Posterior vena cava (tissue), 2 donors: ENCODE measurements around the gene SLC35G3. TPM values are rescaled to one million over a fixed set of nuclear protein-coding genes. Genes with fewer than 3 reads are reported as not detected.

ENCODE experiments used
- DNase-seq: peaks from one replicate; pipeline ENCODE4 v3.0.0-alpha.2; 2020; ENCODE audit warnings: low spot score
- intact Hi-C, 2 donors: fragments of 100-400 bp; cut with DNase I; formaldehyde crosslinking; loops; one replicate each; pipeline versions ENCODE4 v1.14.1 to v1.14.2; 2022 to 2023
- total RNA-seq, 2 donors: library from RNA; stranded (reverse); fragmentation: NEBNext Ultra II Directional; extraction: Animal tissue kit (Norgen Biotek cat#: 25700); gene quantifications; one replicate each; pipeline ENCODE4 v1.2.1, GENCODE V29; 2021
- donor health status: DM: yes; HTN: yes; CAD: no.
- donor health status: DM: yes; HTN: yes; CAD: no.

Gene SLC35G3
- total RNA-seq, 2 donors from 2014 or later, result not detected

- peak; percentile 64 for DNase-seq
- intact Hi-C loops, result no loop called here
Observed at GRCh38 chr17:35147375-35147905, 46.8 kb downstream of the SLC35G3 start, which contains the start of gene UNC45B. UNC45B (plus strand) TSS chr17:35147817; CDS start chr17:35148264, 447 bp downstream.

- peak; percentile 19 for DNase-seq
Observed at GRCh38 chr17:35146214-35146833, 47.9 kb downstream of the SLC35G3 start.

GRCh38 chr17:35144840-35145239, 49.4 kb downstream of the SLC35G3 start:
- no peak for DNase-seq
- intact Hi-C loops, result no loop called here

More at GRCh38 chr17:35146214-35146833, 47.9 kb downstream of the SLC35G3 start:
- intact Hi-C loops, result no loop called here

Other genes starting within 250 kb of the SLC35G3 start
- 1 to 10 TPM; 1.8 to 2.4 TPM for gene CCT6B, start 232.9 kb downstream of the SLC35G3 start, total RNA-seq
- gene ZNF830, start 232.9 kb downstream of the SLC35G3 start, total RNA-seq, result 10 to 100 TPM; 10.7 to 11.1 TPM
- gene LIG3, start 213.9 kb downstream of the SLC35G3 start, total RNA-seq, result 10 to 100 TPM; 27.3 to 34.3 TPM
- gene RFFL, start 130.7 kb downstream of the SLC35G3 start, total RNA-seq, result 10 to 100 TPM; 19.8 to 23.0 TPM
- 10 to 100 TPM; 10.5 to 10.8 TPM for gene RAD51D, start 74.5 kb downstream of the SLC35G3 start, total RNA-seq
- gene FNDC8, start 72.8 kb downstream of the SLC35G3 start, total RNA-seq, result not detected
- gene NLE1, start 52.1 kb downstream of the SLC35G3 start, total RNA-seq, result 1 to 10 TPM; 8.4 to 9.1 TPM
- not detected for gene UNC45B, start 46.6 kb downstream of the SLC35G3 start, total RNA-seq
- gene SLFN5, start 48.7 kb upstream of the SLC35G3 start, total RNA-seq, result 10 to 100 TPM; 41.6 to 46.3 TPM
- gene SLFN11, start 179.2 kb upstream of the SLC35G3 start, total RNA-seq, result 10 to 100 TPM; 35.3 to 53.1 TPM
- 10 to 100 TPM; 13.1 to 15.0 TPM for gene SLFN12, start 238.1 kb upstream of the SLC35G3 start, total RNA-seq